Loucy (cell line): ENCODE measurements around the gene MLEC.

ENCODE experiments used
- H2AFZ ChIP-seq: fragments of 200-600 bp; sonication (generic); 2 replicates; pipeline ENCODE4 v1.6.0; 2016; ENCODE audit warnings: antibody characterized with exemption, mild to moderate bottlenecking, low read length, moderate library complexity
- H3F3A ChIP-seq: fragments of 200-600 bp; 2 replicates; pipeline ENCODE4 v1.6.0; 2016; ENCODE audit warnings: antibody characterized with exemption, low read depth, mild to moderate bottlenecking
- H3K27me3 ChIP-seq: fragments of 200-600 bp; sonication (generic); 2 replicates; pipeline ENCODE4 v1.6.1; 2014; ENCODE audit warnings: low read length, mild to moderate bottlenecking; ENCODE audit not compliant: insufficient read depth, poor library complexity, severe bottlenecking
- H3K36me3 ChIP-seq: fragments of 200-600 bp; sonication (generic); 2 replicates; pipeline ENCODE4 v1.6.1; 2016; ENCODE audit warnings: low read length; ENCODE audit not compliant: insufficient read depth
- H3K4me1 ChIP-seq: fragments of 200-600 bp; sonication (generic); 2 replicates; pipeline ENCODE4 v1.5.1; 2014; ENCODE audit warnings: low read length, mild to moderate bottlenecking; ENCODE audit not compliant: insufficient read depth, poor library complexity, severe bottlenecking
- H3K4me2 ChIP-seq: fragments of 200-600 bp; sonication (generic); 2 replicates; pipeline ENCODE4 v1.6.0; 2014; ENCODE audit warnings: antibody characterized with exemption, low read length, low read depth, mild to moderate bottlenecking; ENCODE audit not compliant: poor library complexity, severe bottlenecking
- H3K4me3 ChIP-seq: fragments of 200-600 bp; sonication (generic); 2 replicates; pipeline ENCODE4 v1.5.1; 2014; ENCODE audit warnings: low read length, mild to moderate bottlenecking, mixed read lengths; ENCODE audit not compliant: poor library complexity, severe bottlenecking
- H3K79me2 ChIP-seq: fragments of 200-600 bp; sonication (generic); 2 replicates; pipeline ENCODE4 v1.6.1; 2014; ENCODE audit warnings: low read length; ENCODE audit not compliant: insufficient read depth
- H3K9ac ChIP-seq: fragments of 200-600 bp; sonication (generic); 2 replicates; pipeline ENCODE4 v1.6.0; 2014; ENCODE audit warnings: mild to moderate bottlenecking, low read depth, low read length, moderate library complexity; ENCODE audit not compliant: poor library complexity, severe bottlenecking
- H3K9me2 ChIP-seq: fragments of 200-600 bp; sonication (generic); replicated peaks from 2 replicates; pipeline ENCODE4 v1.6.1; 2016; ENCODE audit warnings: low read depth, low read length, mixed read lengths
- H3K9me3 ChIP-seq: fragments of 200-600 bp; sonication (generic); 2 replicates; pipeline ENCODE4 v1.6.1; 2014; ENCODE audit warnings: mild to moderate bottlenecking, antibody characterized with exemption, low read length, low read depth; ENCODE audit not compliant: insufficient read depth
- H4K20me1 ChIP-seq: fragments of 200-600 bp; sonication (generic); 2 replicates; pipeline ENCODE4 v1.6.0; 2014; ENCODE audit warnings: antibody characterized with exemption, low read length, mild to moderate bottlenecking; ENCODE audit not compliant: insufficient read depth, poor library complexity, severe bottlenecking
- CTCF ChIP-seq: fragments of 200-600 bp; sonication (generic); conservative IDR thresholded peaks from 2 replicates; pipeline ENCODE4 v1.5.1; 2014; ENCODE audit warnings: mild to moderate bottlenecking, antibody characterized with exemption, low read length
- EZH2phosphoT487 ChIP-seq: fragments of 200-600 bp; IDR thresholded peaks from 2 replicates; pipeline ENCODE4 v1.6.1; 2018; ENCODE audit warnings: antibody characterized with exemption, mild to moderate bottlenecking, moderate library complexity, borderline replicate concordance

MLEC gene

GRCh38 chr12:120719072-120719471 lies 32.1 kb downstream of the MLEC start:
- Histone ChIP-seq H3F3A (no peaks in the 10 kb centered on the region), H3K27me3 (no peaks in the 10 kb centered on the region), H3K4me3 (no peak overlapping the region), H3K9me3 (no peaks in the 10 kb centered on the region), H3K9ac (no peak overlapping the region), H3K79me2 (no peaks in the 10 kb centered on the region; the same call in 1 of the 2 replicates), H3K36me3 (peaks cover 14% of the 10 kb centered on the region; the same call in 1 of the 2 replicates), H3K4me1 (peaks cover 3% of the 10 kb centered on the region), H2AFZ (no peak overlapping the region), H4K20me1 (no peaks in the 10 kb centered on the region), H3K9me2 (no peaks in the 10 kb centered on the region), H3K4me2 (no peak overlapping the region)
- TF ChIP-seq CTCF (no peak), EZH2phosphoT487 (no peak)

GRCh38 chr12:120719496-120720233 lies 32.7 kb downstream of the MLEC start:
- Histone ChIP-seq H3K36me3 (peaks cover 14% of the 10 kb centered on the region; the same call in 1 of the 2 replicates), H3F3A (no peaks in the 10 kb centered on the region), H3K9me2 (no peaks in the 10 kb centered on the region), H3K9ac (no peak overlapping the region), H3K4me1 (peaks cover 3% of the 10 kb centered on the region), H4K20me1 (no peaks in the 10 kb centered on the region), H3K4me2 (no peak overlapping the region), H2AFZ (no peak overlapping the region), H3K9me3 (no peaks in the 10 kb centered on the region), H3K4me3 (no peak overlapping the region), H3K79me2 (no peaks in the 10 kb centered on the region; the same call in 1 of the 2 replicates), H3K27me3 (no peaks in the 10 kb centered on the region)
- no peak for TF ChIP-seq CTCF
- TF ChIP-seq EZH2phosphoT487, result no peak

- TF ChIP-seq CTCF (no peak), EZH2phosphoT487 (no peak)
- H3K4me1 ChIP-seq, result peaks cover 9% of the 10 kb centered on the region
- no peaks in the 10 kb centered on the region for H3K79me2 ChIP-seq
- H3K4me3 ChIP-seq, result no peak overlapping the region
- no peak overlapping the region for H3K4me2 ChIP-seq
- H3F3A ChIP-seq, result no peaks in the 10 kb centered on the region
- H4K20me1 ChIP-seq, result no peaks in the 10 kb centered on the region
- H2AFZ ChIP-seq, result no peak overlapping the region
- no peaks in the 10 kb centered on the region for H3K9me3 ChIP-seq
- no peaks in the 10 kb centered on the region for H3K9me2 ChIP-seq
- no peaks in the 10 kb centered on the region for H3K27me3 ChIP-seq
- H3K36me3 ChIP-seq, result peaks cover 14% of the 10 kb centered on the region; the same call in 1 of the 2 replicates
- H3K9ac ChIP-seq, result no peak overlapping the region
Measured at GRCh38 chr12:120720234-120720986, 33.5 kb downstream of the MLEC start.
